Activated T-helper 1 cell treated with Interleukin-2 at 50 U/mL for 16 hours (primary cell): ENCODE data around the gene NAV3.

ENCODE experiments used
- DNase-seq: peaks from one replicate; pipeline ENCODE4 v3.0.0-alpha.2; 2020; ENCODE audit warnings: low read depth

Gene NAV3

DNA sequence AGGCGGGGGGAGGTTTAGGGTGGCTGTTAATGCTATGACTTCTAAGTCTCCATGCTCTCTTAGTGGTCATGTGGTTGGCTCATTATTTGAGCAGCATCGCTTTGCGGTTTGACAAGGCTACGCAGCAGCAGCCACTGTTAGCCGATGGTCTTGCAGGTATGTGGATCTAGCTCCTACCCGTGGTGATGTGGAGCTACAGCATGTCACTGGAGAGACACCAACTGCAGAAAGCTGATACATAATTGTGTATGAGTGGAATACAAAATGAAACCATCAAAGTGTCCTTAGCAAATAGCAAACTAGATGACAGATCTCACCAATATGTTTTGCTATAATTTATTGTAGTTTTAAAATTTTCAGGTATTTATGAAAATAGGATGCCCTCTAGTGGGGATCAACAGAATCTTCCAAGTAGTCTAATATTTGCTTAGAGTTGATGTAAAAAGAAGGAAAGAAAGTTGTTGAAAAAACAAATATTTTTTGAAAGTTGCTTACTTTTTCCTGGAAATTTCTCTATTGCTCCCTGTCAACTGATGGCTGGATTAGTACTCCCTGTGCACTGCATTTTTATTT, 94.9 kb downstream of the NAV3 start:
- DNase-seq, result no peak

DNA sequence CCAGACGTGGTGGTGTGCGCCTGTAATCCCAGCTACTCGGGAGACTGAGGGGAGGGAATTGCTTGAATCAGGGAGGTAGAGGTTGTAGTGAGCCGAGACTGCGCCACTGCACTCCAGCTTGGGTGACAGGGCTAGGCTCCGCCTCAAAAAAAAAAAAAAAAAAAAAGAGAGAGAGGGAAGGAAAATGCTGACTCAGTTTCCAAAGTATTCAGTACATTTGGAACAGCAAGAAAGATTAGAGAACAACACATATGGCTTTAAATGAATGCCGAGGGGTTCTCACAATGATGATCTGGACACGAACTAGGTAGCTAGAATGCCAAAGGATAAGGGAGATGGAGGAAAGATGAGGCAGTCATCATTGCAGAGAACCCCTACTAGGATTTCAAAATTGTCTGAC, 97.4 kb downstream of the NAV3 start:
- DNase-seq, result no peak

- DNase-seq, result no peak
Measured at GRCh38 chr12:77932216-77932615, 101.5 kb downstream of the NAV3 start.

- DNase-seq, result no peak
Measured at GRCh38 chr12:77938301-77938700, 107.6 kb downstream of the NAV3 start.

DNA sequence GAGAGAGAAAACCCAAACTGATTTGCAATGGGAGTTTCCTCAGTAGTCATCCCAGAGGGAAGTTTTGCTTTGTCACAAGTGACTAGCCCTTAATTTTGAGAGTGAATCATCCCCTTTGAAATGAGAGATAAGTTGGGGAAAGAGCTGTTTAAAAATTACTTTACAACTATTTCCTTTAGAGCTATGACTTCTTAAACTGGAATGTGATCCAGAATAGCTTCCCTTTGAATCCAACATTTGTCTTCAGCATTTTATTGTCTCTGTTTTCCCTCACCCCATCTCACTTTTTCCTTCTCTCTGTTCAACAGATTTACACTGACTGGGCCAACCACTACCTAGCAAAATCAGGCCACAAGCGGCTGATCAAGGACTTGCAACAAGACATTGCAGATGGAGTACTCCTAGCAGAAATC, 109.3 kb downstream of the NAV3 start:
- no peak for DNase-seq

- DNase-seq, result no peak
Measured at GRCh38 chr12:77940567-77940966, 109.9 kb downstream of the NAV3 start.

GRCh38 chr12:77941401-77941800, 110.7 kb downstream of the NAV3 start:
- DNase-seq, result no peak

DNA sequence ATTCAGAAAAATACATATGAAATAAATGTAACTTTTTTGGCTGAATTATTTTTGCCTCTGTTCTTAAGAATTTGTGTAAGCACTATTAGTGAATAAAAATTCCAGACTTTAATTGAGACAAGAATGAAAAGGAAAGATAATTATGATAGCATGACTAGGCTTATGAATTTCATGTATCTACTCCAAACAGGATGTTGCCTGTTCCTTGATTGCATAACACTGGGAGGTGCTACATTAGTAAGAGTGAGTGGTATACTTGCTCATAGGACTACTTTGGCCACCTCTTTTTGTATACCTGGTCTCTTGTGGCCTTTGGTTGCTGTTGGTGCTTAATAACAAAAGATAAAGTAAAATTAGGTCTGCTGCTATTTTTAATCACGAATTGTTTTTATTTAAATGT, 112.8 kb downstream of the NAV3 start:
- DNase-seq, result no peak

- DNase-seq, result no peak
Measured at GRCh38 chr12:77946541-77947061, 115.9 kb downstream of the NAV3 start.

- no peak for DNase-seq
Measured at GRCh38 chr12:77947330-77947729, 116.6 kb downstream of the NAV3 start.

DNA sequence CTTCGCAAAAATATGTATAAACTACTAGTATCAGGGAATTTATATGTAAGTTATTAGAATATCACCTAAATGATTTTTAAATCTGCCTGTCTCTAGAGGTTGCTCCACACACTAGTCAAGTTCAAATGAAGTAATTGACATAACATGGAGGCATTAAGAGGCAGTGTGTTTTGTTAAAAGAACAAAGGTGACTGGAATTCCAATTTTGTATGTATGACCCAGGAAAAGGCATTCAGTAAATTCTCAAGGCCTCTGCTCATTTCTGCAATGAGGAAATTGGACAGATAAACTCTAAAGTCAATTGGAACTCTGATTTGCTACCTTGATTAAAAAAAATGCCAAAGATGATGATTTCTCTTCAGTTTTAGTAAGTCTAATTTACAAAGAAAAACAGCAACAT, 117.1 kb downstream of the NAV3 start:
- no peak for DNase-seq

DNA sequence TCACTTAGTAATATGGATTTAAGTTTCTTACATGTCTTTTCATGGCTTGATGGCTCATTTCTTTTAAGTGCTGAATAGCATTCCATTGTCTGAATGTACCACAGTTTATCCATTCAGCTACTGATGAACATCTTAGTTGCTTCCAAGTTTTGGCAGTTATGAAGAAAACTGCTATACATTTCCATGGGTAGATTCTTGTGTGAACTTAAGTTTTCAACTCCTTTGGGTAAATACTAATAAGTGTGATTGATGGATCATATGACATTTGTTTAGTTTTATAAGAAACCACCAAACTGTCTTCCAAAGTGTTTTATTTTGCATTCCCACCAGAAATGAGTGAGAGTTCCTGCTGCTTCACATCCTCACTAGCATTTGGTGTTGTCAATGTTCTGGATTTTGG, 119.2 kb downstream of the NAV3 start:
- DNase-seq, result no peak

DNA sequence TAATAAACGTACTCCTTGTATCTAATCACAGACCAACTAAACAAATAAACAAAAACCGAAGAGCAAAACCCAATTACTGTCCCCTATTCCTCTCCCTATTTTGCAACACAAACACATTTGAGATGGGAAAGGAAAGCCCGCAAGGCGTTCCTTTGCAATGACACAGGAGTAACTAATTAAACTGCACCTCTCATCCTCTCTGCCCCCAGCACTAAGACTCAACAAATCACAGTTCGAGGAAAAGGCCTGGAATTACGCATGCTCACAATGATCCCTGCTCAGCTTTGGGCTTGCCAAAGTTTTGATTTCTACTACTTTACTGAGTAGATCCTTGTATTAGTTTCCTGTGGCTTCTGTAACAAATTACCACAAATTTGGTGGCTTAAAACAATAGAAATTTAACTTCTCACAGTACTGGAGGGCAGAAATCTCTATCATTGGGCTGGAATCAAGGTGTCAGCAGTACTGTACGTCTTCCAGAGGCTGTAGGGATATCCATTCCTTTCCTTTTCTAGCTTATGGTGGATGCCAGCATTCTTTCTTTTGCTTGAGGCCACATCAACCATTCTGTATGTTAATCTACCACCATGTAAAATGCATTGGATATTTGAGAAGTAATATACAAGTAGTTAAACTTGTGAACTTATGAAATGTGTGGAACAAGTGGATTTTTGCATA, 123.0 kb downstream of the NAV3 start:
- no peak for DNase-seq

- no peak for DNase-seq
Measured at GRCh38 chr12:77954206-77954555, 123.5 kb downstream of the NAV3 start.

GRCh38 chr12:77957062-77957461, 126.4 kb downstream of the NAV3 start:
- no peak for DNase-seq

- DNase-seq, result no peak
Measured at GRCh38 chr12:77963576-77964178, 133.0 kb downstream of the NAV3 start.

DNA sequence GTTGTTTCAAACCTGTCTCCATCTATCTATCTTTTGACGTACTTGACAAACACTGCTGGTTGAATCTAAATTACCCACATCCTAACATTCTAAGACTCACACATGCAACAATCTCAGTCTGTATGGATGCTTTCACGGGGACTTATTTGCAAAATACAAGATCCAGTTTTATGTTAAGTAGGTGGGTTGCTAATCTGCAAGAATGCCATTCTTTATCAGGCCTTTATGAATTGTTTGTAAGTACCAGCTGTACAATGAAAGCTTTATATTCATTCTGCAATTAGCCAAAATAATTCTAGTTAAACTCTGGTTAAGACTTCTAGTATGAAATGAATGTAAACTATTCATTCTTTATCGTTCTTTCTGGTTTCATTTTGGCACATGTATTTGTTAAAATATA, 135.1 kb downstream of the NAV3 start:
- DNase-seq, result no peak

DNA sequence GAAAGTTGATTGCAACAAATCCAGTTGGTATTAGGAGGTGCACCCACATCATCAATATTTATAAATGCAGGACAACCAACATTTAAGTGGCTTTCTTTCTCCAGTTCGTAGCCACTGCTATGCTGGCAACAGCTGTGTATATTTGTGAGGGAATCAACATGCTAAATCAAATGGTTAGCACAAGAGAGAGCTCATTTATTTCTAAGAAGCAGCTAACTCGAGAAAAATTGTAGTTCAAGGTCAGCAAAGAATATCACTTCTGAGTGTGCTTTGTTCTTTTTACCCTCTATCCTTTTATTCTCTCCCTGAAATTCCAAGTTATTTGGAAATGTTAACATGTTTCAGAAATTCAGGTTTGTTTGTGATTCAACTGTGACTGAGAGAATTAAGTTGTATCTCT, 137.3 kb downstream of the NAV3 start:
- DNase-seq, result no peak

DNA sequence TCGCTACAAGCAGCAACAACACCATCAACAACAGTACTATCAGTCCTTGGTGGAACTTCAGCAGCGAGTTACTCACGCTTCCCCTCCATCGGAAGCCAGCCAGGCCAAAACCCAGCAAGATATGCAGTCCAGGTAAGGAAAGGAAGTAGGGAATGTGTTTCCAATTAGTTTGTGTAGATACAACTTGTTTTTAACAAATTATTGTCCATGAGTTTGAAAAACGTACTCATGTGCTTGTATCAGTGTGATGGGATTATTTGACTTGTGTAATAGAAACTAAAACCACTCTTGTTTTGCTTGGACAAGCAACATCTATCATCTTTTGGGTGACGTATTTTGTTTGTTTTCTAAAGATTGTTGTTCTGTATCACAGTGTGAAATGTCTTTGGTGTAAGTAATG, 137.9 kb downstream of the NAV3 start:
- DNase-seq, result no peak

DNA sequence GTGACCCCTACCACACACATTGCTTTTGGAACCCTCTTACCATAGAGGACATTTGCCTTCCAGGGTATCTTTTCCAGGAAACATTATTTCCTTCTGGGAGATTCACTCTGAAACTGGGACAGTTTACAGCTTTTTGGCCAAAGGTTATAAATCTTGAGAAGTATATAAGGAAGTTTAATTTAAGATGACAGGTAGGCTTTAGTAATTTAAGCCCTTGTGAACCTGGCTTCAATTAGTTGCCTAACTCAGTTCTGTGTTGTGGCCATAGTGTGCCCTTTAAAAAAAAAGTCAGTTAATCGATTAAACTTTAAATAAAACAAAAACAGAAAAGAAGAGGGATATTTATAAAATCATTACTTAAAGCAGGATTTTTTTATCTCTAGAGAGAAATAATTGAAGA, 142.9 kb downstream of the NAV3 start:
- no peak for DNase-seq

- DNase-seq, result no peak
Measured at GRCh38 chr12:77974645-77975044, 144.0 kb downstream of the NAV3 start.

DNA sequence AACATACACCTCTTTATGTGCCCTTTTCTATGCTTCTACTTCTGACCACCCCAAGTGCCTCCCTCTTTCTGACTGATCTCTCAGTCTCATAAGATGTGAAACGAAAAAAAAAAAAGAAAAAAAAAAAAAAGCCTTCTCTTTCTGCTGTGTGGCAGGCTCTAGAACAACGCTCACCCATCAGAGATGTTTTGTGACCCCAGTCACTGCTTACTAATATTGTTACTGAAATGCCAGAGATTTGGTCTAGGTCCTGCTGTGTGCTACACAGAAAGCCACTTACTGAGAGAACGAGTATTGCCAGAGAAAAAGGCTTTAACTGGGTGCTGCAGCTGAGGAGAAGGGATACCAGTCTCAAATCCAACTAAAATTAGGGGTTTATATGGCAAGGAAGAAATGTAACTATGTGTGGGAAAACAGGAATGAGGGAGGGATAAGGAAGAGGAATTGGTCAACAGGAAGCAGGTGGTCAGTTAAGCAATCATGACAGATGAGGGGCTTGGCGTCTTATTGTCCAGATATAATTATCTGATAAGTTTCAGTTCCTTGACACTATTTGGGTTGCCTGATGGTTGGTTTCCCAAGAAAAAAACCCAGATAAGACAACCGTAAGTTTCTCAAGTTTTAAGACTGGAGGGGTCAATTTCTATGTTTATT, 149.0 kb downstream of the NAV3 start:
- no peak for DNase-seq

GRCh38 chr12:77980782-77981181, 150.1 kb downstream of the NAV3 start:
- no peak for DNase-seq
